Iris pigment epithelial cell (primary cell): ENCODE results near the gene TCF19.

Experiments used
- DNase-seq: peaks from one replicate; pipeline ENCODE4 v3.0.0-alpha.2; 2011; ENCODE audit warnings: low read depth

The TCF19 gene

DNA sequence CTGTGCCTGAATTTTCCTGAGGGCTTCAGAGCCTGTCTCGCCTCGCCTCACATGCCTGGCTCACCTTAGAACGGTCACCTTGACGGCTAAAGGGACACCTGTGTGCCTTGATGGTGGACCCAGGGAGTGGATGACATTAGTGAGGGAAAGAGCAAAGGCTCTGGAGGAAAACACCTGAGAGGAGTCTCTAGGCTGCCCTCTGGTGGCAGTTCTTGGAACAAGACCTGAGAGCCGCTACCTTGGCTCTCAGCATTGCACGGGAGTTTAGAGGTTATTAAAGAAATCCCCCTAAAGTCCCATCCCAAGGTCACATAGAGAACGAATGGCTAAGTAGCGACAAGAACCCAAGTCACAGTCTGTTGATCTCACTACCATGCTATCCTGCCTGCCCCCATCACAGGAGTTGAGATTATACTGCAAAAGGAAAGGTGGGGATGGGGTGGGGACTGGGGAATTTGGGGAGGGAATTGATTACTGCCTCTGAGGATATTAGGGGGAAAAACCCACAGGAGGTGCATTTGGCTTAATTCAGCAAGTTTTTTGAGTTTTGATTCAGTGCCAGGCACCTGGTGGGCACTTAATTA, 30.2 kb upstream of the TCF19 start:
- peak; percentile 28 for DNase-seq

GRCh38 chr6:31129130-31129529, 29.3 kb upstream of the TCF19 start:
- no peak for DNase-seq

- no peak for DNase-seq
These were observed 27.6 kb upstream of the TCF19 start for GRCh38 chr6:31130751-31131150.

DNA sequence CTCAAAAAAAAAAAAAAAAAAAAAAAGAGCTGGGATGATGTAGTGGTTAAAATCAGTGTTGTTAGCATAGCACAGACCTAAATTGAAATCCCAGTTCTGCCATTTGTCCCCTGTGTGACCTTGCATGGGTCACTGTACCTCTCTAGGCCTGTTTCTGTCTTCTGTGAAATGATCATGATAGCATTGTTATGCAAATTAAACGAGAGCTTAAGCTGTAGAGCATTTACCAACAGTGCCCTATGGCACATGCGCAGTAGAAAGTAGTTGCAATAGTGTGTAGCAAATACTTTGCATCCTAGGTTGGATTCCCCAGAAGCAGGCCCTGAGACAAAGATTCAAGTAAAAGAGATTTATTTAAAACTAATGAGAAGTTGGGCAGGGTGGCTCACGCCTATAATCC, 26.8 kb upstream of the TCF19 start:
- DNase-seq = no peak

GRCh38 chr6:31132806-31133205, 25.6 kb upstream of the TCF19 start:
- DNase-seq = no peak

GRCh38 chr6:31135710-31136109, 22.7 kb upstream of the TCF19 start:
- DNase-seq = no peak

GRCh38 chr6:31138982-31139381, 19.4 kb upstream of the TCF19 start, which contains the start of gene PSORS1C2:
Gene PSORS1C2, minus strand, starts transcription at chr6:31139066. Its CDS starts 40 bp downstream, at chr6:31139026.
- no peak for DNase-seq

GRCh38 chr6:31139599-31139998, 18.8 kb upstream of the TCF19 start:
- DNase-seq = no peak

DNA sequence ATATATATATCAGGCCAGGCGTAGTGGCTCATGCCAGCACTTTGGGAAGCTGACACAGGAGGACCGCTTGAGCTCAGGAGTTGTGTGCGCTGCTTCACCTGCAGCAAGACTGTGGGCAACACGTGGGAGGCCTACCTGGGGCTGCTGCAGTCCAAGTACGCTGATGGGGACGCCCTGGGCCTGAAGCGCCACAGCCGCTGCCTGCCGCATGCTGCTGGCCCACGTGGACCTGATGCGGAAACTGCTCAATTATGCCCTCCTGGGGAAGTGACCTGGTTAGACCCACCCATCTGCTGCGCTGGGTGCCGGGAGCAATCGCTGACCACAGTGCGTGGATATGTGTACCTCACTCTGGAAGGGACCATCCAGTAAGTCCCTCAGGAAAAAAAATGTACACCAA, 17.7 kb upstream of the TCF19 start:
- no peak for DNase-seq

GRCh38 chr6:31142361-31142761, 16.0 kb upstream of the TCF19 start:
- no peak for DNase-seq

GRCh38 chr6:31143148-31143547, 15.2 kb upstream of the TCF19 start:
- peak; percentile 93 for DNase-seq

GRCh38 chr6:31144296-31144969, 14.0 kb upstream of the TCF19 start:
- DNase-seq = no peak

GRCh38 chr6:31144970-31145340, 13.4 kb upstream of the TCF19 start:
- DNase-seq = no peak

DNA sequence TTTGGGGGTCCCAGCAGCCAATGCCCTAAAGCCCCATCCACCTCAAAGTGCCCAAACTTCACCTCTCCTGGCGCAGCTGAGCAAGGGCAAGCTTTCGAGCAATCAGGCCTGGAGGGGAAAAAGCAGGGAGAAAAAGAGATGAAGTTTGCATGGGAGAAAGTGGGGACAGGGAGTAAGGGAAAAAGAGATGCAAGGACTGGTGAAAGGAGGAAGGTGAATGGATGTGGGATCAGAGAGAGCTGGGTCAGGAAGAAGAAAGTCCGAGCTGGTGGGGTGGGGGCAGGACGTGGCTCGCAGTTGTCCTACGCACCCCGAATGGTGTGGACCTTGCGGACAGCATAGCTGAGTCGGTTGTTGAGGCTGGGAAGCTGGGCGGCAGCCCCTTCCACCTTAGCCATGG, 13.0 kb upstream of the TCF19 start:
- DNase-seq = no peak

- DNase-seq = no peak
These were observed 8.5 kb upstream of the TCF19 start for GRCh38 chr6:31149827-31150447.

DNA sequence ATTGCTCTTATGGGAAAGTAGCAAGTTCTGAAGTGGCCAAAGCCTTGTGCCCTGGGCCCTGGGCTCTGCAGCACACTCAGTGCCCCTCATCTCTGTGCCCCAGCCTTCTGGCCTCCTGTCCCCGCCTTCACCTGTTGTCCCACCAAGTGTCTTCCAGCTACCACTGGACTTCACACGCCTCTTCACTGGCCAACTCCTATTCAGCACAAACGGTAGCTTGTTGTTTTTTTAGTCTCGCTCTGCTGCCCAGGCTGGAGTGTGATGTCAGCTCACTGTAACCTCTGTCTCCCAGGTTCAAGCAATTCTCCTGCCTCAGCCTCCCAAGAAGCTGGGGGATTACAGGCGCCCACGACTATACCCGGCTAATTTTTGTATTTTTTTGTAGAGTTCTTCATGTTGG, 5.6 kb upstream of the TCF19 start:
- no peak for DNase-seq

- no peak for DNase-seq
These were observed 4.0 kb upstream of the TCF19 start for GRCh38 chr6:31154436-31154835.

- no peak for DNase-seq
These were observed 1.7 kb upstream of the TCF19 start for GRCh38 chr6:31156641-31157040.

DNA sequence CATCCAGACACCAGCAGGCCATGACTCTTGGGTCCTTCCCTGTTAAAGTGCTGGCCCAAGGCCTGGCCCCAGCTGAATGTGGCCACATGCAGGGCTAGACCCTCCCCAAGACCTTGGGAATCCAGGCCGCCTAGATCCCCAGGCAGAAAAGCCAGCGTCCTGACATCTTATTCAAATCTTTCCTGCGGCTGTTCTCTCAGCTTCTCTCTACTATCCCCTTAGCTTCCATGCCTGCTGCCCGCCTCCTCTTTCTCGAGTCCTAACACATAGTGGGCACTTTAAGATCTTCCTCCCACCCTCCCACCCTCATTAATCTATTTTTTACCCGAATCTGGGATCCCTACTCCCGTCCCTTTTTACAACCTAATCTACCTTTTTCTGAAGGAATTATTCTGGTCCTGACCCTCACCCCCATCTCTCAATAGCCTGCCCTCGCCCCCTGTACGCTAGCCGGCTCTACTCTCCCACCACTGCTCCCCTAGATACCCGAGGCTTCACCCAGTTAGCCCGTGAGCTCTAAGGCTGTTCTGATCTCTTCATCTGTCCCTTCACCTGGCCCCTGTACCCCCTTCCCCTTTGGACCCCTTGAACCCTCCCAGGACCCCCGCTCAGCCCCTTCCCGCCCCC, 763 bp upstream of the TCF19 start, which contains the start of gene CCHCR1:
Gene CCHCR1 (minus strand): TSS at position 290 of the 627 bp plus-strand sequence. CDS start 202 bp downstream, at position 88.
- no peak for DNase-seq

GRCh38 chr6:31158863-31159855, 770 bp downstream of the TCF19 start:
- DNase-seq = peak; percentile 31

DNA sequence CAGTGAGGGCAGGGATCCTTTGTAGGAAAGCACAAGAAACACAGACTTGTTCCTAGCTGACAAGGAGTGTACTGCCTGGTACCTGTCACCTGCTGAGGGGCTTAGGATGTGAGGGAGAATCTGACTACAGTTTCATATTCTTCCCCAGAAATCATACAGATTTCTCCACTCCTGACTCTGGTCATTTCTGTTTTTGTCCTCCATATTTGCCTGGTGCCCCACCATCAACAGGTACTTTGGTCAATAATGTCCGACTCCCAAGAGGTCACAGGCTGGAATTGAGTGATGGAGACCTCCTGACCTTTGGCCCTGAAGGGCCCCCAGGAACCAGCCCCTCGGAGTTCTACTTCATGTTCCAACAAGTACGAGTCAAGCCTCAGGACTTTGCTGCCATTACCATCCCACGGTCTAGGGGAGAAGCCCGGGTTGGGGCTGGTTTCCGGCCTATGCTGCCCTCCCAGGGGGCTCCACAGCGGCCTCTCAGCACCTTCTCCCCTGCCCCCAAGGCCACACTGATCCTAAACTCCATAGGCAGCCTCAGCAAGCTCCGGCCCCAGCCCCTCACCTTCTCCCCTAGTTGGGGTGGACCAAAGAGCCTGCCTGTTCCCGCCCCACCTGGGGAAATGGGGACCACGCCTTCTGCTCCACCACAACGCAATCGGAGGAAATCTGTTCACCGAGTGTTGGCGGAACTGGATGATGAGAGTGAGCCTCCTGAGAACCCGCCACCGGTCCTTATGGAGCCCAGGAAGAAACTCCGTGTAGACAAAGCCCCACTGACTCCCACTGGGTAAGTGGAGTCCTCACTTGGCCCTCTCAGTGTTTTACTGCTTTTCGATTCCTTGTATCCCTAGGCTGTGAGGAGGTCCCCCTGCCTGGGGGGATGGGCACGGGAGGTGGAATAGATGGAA, 3.1 kb downstream of the TCF19 start:
- no peak for DNase-seq
